HCT116 (cell line): ENCODE results near the gene TELO2. TPM values are rescaled to one million over a fixed set of nuclear protein-coding genes. Genes with fewer than 3 reads are reported as not detected.

ENCODE experiments used
- ATAC-seq: fragments of 200-7000 bp; cut with Tn5 transposase; 2 replicates; pipeline ENCODE4 v1.9.1; 2020; ENCODE audit warnings: mild to moderate bottlenecking, moderate library complexity
- BruUV-seq: library from RNA; stranded (reverse); fragments of 400-500 nt; replicated peaks from 2 replicates; lab custom pipeline; 2021; lab: Mats Ljungman, UMichigan
- CTCF ChIA-PET: fragments of 300-600 bp; sonication (Branson Sonifier 250); formaldehyde crosslinking; loops from one replicate; lab custom pipeline; 2021; ENCODE audit warnings: antibody characterized with exemption; lab: Charles Lee
- POLR2A ChIA-PET: fragments of 300-600, 350-600 bp; sonication (Branson Sonifier 250); formaldehyde crosslinking; loops from one replicate; lab custom pipeline; 2021; ENCODE audit warnings: antibody characterized with exemption; lab: Charles Lee
- RAD21 ChIA-PET, 2 experiments: fragments of 300-600 bp; sonication (Branson Sonifier 250); formaldehyde crosslinking; loops; one replicate each; lab custom pipeline; 2023; ENCODE audit warnings: low total read pairs in 2 of 2; ENCODE audit not compliant: uncharacterized antibody in 2 of 2, unreplicated experiment in 2 of 2, low non-redundant PET in 1 of 2; lab: Charles Lee
- DNase-seq: peaks from one replicate; pipeline ENCODE4 v3.0.0-alpha.2; 2010; ENCODE audit warnings: low read depth, low spot score
- H2AFZ ChIP-seq: fragments of 200-600 bp; shearing (Covaris generic), sonication (generic); 2 replicates; pipeline ENCODE4 v1.6.1; 2017; ENCODE audit warnings: low read depth, mixed run types, mixed read lengths, antibody characterized with exemption, low read length; ENCODE audit not compliant: poor library complexity, severe bottlenecking
- H3K27ac ChIP-seq: 2 replicates; pipeline ENCODE4 v1.5.1; 2012; ENCODE audit warnings: low read depth, low read length
- H3K27me3 ChIP-seq: fragments of 200-600 bp; sonication (generic); 2 replicates; pipeline ENCODE4 v1.6.1; 2016; ENCODE audit warnings: mixed run types, low read length, mixed read lengths; ENCODE audit not compliant: insufficient read depth
- H3K36me3 ChIP-seq, 2 experiments: fragments of 200-500 bp in 1 of 2; fragments of 200-600 bp in 1 of 2; sonication (Bioruptor generic) in 1 of 2; sonication (generic) in 1 of 2; 2 replicates each; pipeline versions ENCODE4 v1.5.1 to v1.6.1; 2014 to 2016; ENCODE audit warnings: low read length in 2 of 2, inconsistent platforms in 1 of 2, mixed read lengths in 1 of 2, mixed run types in 1 of 2; ENCODE audit not compliant: insufficient read depth in 2 of 2, control insufficient read depth in 1 of 2
- H3K4me1 ChIP-seq, 2 experiments: fragments of 200-600 bp in 1 of 2; sonication (generic) in 1 of 2; 2 replicates each; pipeline versions ENCODE4 v1.5.1 to v1.6.1; 2012 to 2017; ENCODE audit warnings: low read length in 2 of 2, inconsistent platforms in 1 of 2, mild to moderate bottlenecking in 1 of 2, mixed read lengths in 1 of 2, mixed run types in 1 of 2, moderate library complexity in 1 of 2; ENCODE audit not compliant: insufficient read depth in 2 of 2, control insufficient read depth in 1 of 2
- H3K4me2 ChIP-seq: fragments of 200-600 bp; sonication (generic); 2 replicates; pipeline ENCODE4 v1.6.1; 2017; ENCODE audit warnings: mixed run types, low read length, mixed read lengths
- H3K4me3 ChIP-seq, 2 experiments: fragments of 200-600 bp in 1 of 2; sonication (generic) in 1 of 2; replicated peaks in 1 of 2; 2 replicates each; pipeline ENCODE4 v1.5.1; 2011 to 2016; ENCODE audit warnings: low read length in 2 of 2, control low read depth in 1 of 2, low read depth in 1 of 2, mild to moderate bottlenecking in 1 of 2, mixed read lengths in 1 of 2, mixed run types in 1 of 2
- H3K79me2 ChIP-seq: fragments of 200-600 bp; sonication (generic); 2 replicates; pipeline ENCODE4 v1.6.1; 2017; ENCODE audit warnings: mild to moderate bottlenecking, mixed run types, low read length, moderate library complexity, mixed read lengths; ENCODE audit not compliant: insufficient read depth
- H3K9ac ChIP-seq: fragments of 200-600 bp; sonication (generic); 2 replicates; pipeline ENCODE4 v1.6.1; 2016; ENCODE audit warnings: low read length, mixed read lengths
- H3K9me2 ChIP-seq: fragments of 200-600 bp; sonication (generic), shearing (Covaris generic); 2 replicates; pipeline ENCODE4 v1.6.1; 2017; ENCODE audit warnings: mixed run types, mild to moderate bottlenecking, moderate library complexity; ENCODE audit not compliant: insufficient read depth
- H3K9me3 ChIP-seq, 2 experiments: fragments of 200-500 bp in 1 of 2; fragments of 200-600 bp in 1 of 2; sonication (Bioruptor generic) in 1 of 2; sonication (generic) in 1 of 2; 2 replicates each; pipeline ENCODE4 v1.6.1; 2014 to 2017; ENCODE audit warnings: low read length in 2 of 2, mixed read lengths in 2 of 2, inconsistent platforms in 1 of 2, low read depth in 1 of 2, mild to moderate bottlenecking in 1 of 2, mixed run types in 1 of 2, moderate library complexity in 1 of 2; ENCODE audit not compliant: control insufficient read depth in 1 of 2, insufficient read depth in 1 of 2
- H4K20me1 ChIP-seq: fragments of 200-600 bp; sonication (generic), shearing (Covaris generic); 2 replicates; pipeline ENCODE4 v1.6.1; 2017; ENCODE audit warnings: mixed run types, mild to moderate bottlenecking, moderate library complexity; ENCODE audit not compliant: insufficient read depth
- CEBPB ChIP-seq: IDR thresholded peaks from 2 replicates; pipeline ENCODE4 v1.6.1; 2012; ENCODE audit warnings: low read depth
- EGR1 ChIP-seq: IDR thresholded peaks from 2 replicates; pipeline ENCODE4 v1.6.1; 2012; ENCODE audit warnings: low read depth
- RAD21 ChIP-seq: IDR thresholded peaks from 2 replicates; pipeline ENCODE4 v1.6.1; 2012; ENCODE audit warnings: low read depth, mild to moderate bottlenecking
- SRF ChIP-seq: IDR thresholded peaks from 2 replicates; pipeline ENCODE4 v1.6.1; 2012; ENCODE audit warnings: low read depth
- ZFX ChIP-seq: fragments of 450-650 bp; IDR thresholded peaks from 2 replicates; pipeline ENCODE4 v1.6.1; 2017
- intact Hi-C: fragments of 100-400 bp; cut with micrococcal nuclease; formaldehyde crosslinking; loops from 2 replicates; pipeline ENCODE4 v1.10.0; 2022
- total RNA-seq: library from RNA; stranded (reverse); gene quantifications from one replicate; pipeline ENCODE4 v1.2.1, GENCODE V29; 2021; ENCODE audit not compliant: unreplicated experiment
- TF ChIP-seq, protein P1 (sequence below): IDR thresholded peaks from 2 replicates; pipeline ENCODE4 v1.6.1; 2012
- TF ChIP-seq, protein P2 (sequence below): IDR thresholded peaks from 2 replicates; pipeline ENCODE4 v1.6.1; 2011; ENCODE audit warnings: mild to moderate bottlenecking, low read length, moderate library complexity; ENCODE audit not compliant: insufficient replicate concordance; ENCODE audit errors: extremely low read depth
- TF ChIP-seq, protein P3 (sequence below): IDR thresholded peaks from 2 replicates; pipeline ENCODE4 v1.6.1; 2012

Gene TELO2
- total RNA-seq, 1 experiment from 2014 or later: 74.3 TPM

DNA sequence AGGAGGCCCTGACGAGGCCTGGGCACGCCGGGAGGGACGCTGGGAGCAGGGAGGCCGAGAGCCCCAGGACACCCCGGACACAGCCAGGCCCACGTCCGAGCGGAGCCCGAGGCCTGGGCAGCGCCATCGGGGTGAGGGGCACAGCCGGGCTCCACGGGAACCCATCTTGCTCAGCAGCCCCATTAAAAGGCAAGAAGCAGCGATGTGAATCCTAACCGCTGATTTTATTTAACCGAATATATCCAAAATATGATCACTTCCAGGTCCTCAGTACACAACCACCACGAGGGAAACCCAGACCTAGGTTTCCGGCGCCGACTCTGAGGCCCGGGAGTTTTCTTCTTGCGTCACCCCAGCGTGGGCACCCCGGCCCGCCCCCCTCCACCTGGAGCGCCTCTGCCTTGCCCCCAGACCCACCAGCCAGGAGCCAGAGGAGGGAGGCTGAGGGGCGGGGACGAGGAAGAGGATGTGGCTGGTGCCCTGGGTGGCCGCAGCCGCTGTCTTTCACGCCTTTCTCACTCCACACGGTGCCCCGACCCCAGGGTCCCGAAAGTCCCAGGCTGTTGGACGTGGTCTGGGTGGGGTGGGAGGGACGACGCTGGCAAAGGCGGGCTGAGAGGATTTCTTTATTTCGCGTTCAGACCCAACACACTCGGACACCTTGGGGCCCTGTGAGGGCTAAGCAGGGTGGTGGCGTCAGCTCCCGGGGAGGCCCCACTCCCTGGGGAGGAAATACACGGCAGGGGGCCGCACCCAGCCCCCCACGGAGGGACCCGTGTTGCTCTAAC, 48.2 kb upstream of the TELO2 start:
- Histone ChIP-seq H2AFZ (no peak overlapping the region), H3K4me1 (no peaks in the 10 kb centered on the region), H3K27me3 (no peaks in the 10 kb centered on the region), H4K20me1 (no peaks in the 10 kb centered on the region), H3K9me3 (no peaks in the 10 kb centered on the region), H3K4me2 (no peak overlapping the region), H3K27ac (no peak overlapping the region), H3K9ac (no peak overlapping the region), H3K4me3 (no peak overlapping the region), H3K36me3 (no peaks in the 10 kb centered on the region), H3K79me2 (no peaks in the 10 kb centered on the region), H3K9me2 (no peaks in the 10 kb centered on the region)
- ChIA-PET POLR2A (no interaction called here), RAD21 (no interaction called here), CTCF (no interaction called here)
- no TSS peak for BruUV-seq
- no peak for ATAC-seq
- TF ChIP-seq ZFX (no peak), SRF (no peak), CEBPB (no peak), RAD21 (no peak), EGR1 (no peak)
- TF ChIP-seq, protein P1, sequence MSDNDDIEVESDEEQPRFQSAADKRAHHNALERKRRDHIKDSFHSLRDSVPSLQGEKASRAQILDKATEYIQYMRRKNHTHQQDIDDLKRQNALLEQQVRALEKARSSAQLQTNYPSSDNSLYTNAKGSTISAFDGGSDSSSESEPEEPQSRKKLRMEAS: no peak
- TF ChIP-seq, protein P2, sequence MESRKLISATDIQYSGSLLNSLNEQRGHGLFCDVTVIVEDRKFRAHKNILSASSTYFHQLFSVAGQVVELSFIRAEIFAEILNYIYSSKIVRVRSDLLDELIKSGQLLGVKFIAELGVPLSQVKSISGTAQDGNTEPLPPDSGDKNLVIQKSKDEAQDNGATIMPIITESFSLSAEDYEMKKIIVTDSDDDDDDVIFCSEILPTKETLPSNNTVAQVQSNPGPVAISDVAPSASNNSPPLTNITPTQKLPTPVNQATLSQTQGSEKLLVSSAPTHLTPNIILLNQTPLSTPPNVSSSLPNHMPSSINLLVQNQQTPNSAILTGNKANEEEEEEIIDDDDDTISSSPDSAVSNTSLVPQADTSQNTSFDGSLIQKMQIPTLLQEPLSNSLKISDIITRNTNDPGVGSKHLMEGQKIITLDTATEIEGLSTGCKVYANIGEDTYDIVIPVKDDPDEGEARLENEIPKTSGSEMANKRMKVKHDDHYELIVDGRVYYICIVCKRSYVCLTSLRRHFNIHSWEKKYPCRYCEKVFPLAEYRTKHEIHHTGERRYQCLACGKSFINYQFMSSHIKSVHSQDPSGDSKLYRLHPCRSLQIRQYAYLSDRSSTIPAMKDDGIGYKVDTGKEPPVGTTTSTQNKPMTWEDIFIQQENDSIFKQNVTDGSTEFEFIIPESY: no peak
- TF ChIP-seq, protein P3, sequence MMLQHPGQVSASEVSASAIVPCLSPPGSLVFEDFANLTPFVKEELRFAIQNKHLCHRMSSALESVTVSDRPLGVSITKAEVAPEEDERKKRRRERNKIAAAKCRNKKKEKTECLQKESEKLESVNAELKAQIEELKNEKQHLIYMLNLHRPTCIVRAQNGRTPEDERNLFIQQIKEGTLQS: no peak
- no peak for DNase-seq
- intact Hi-C loops: no loop called here
